Transverse colon (tissue), 4 donors: ENCODE results near the gene HIVEP2. TPM values are rescaled to one million over a fixed set of nuclear protein-coding genes. Genes with fewer than 3 reads are reported as not detected.

ENCODE experiments used
- DNase-seq: peaks from one replicate; pipeline ENCODE4 v3.0.0-alpha.2; 2019
- H3K27ac ChIP-seq, 4 donors: fragments of 200-600 bp; sonication (generic); 2 replicates each; pipeline ENCODE4 v1.5.1; 2016 to 2018; ENCODE audit warnings: inconsistent platforms in 4 of 4
- H3K27me3 ChIP-seq: fragments of 200-600 bp; sonication (generic); 2 replicates; pipeline ENCODE4 v1.5.1; 2017; ENCODE audit warnings: inconsistent platforms
- H3K36me3 ChIP-seq, 4 donors: fragments of 200-600 bp; sonication (generic); 2 replicates each; pipeline ENCODE4 v1.5.1; 2017 to 2019; ENCODE audit warnings: inconsistent platforms in 4 of 4
- H3K4me1 ChIP-seq, 4 donors: fragments of 200-600 bp; sonication (generic); 2 replicates each; pipeline ENCODE4 v1.5.1; 2017 to 2020; ENCODE audit warnings: inconsistent platforms in 4 of 4
- H3K4me3 ChIP-seq, 4 donors: fragments of 200-600 bp; sonication (generic); 1 replicate in 1 of 4; 2 replicates in 3 of 4; pipeline versions ENCODE4 v1.5.1 to v1.6.1; 2017 to 2019; ENCODE audit warnings: inconsistent platforms in 4 of 4
- H3K9me3 ChIP-seq, 2 donors: fragments of 200-600 bp; sonication (generic); 2 replicates each; pipeline ENCODE4 v1.5.1; 2017 to 2019; ENCODE audit warnings: inconsistent platforms in 2 of 2
- EP300 ChIP-seq: sonication (generic); formaldehyde crosslinking; IDR thresholded peaks from one replicate; pipeline ENCODE4 v1.6.1; 2017; ENCODE audit warnings: antibody characterized with exemption, low read depth
- POLR2A ChIP-seq: fragments of 450-650 bp; IDR thresholded peaks from one replicate; pipeline ENCODE4 v1.6.1; 2016; ENCODE audit warnings: antibody characterized with exemption, mild to moderate bottlenecking, moderate library complexity
- POLR2AphosphoS5 ChIP-seq, 3 donors: sonication (generic); formaldehyde crosslinking; IDR thresholded peaks; one replicate each; pipeline ENCODE4 v1.6.1; 2016; ENCODE audit warnings: antibody characterized with exemption in 3 of 3
- WGBS, 2 donors: methylation state at CpG; one replicate each; pipeline ENCODE4 v1.1.5; 2018; ENCODE audit warnings: low coverage in 1 of 2; 5-methylcytosine and 5-hydroxymethylcytosine counted together
- in situ Hi-C, 4 donors: fragments of 200-750 bp; cut with MboI; loops; one replicate each; pipeline versions ENCODE4 v1.15.0 to v1.15.1; 2017; ENCODE audit warnings: low sequenced_read_pairs in 3 of 4, low pct_ligation_motif_present in 1 of 4, low pct_unique_long_range_greater_than_20kb in 1 of 4
- intact Hi-C: fragments of 100-400 bp; cut with DNase I; formaldehyde crosslinking; loops from one replicate; pipeline ENCODE4 v1.15.1; 2023; ENCODE audit warnings: low total_unique reads
- total RNA-seq, 4 donors: library from RNA; depleted of rRNA; stranded (reverse); fragments of >200 nt; gene quantifications; one replicate each; pipeline ENCODE4 v1.1.0, GENCODE V29; 2016
- TF ChIP-seq, protein P1 (sequence below), 5 experiments: fragments of 200-600 bp in 3 of 5; fragments of 450-650 bp in 2 of 5; sonication (generic) in 3 of 5; IDR thresholded peaks; 1 replicate in 2 of 5; 2 replicates in 3 of 5; pipeline ENCODE4 v1.5.1; 2016 to 2017; ENCODE audit warnings: antibody characterized with exemption in 5 of 5, inconsistent platforms in 3 of 5, mild to moderate bottlenecking in 2 of 5, moderate library complexity in 1 of 5

Gene HIVEP2
- total RNA-seq, 4 donors from 2014 or later, result 10.0 to 22.5 (median 13.7) TPM

DNA sequence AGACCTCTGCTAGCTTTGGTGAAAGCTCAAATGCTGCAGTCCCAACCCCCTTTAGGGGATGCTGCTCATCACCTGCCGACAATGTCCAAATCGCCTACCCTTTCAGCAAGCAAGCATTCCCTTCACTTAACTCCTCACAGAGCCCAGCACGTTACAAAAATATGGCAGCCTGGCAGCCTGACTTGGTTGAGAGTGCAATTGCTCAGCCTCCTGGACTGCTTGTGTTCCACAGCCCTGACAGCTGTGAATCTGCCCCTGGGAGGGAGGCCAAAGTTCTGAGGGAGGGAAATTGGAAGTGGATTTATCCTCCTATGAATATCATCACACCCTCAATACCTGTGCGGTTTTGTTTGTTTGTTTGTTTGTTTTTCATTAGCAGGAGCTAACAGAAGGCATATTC lies 231.0 kb downstream of the HIVEP2 start:
- TF ChIP-seq POLR2AphosphoS5 (IDR thresholded peaks at IDR 0.05) (no peak), POLR2A (no peak), EP300 (no peak)
- TF ChIP-seq, protein P1, sequence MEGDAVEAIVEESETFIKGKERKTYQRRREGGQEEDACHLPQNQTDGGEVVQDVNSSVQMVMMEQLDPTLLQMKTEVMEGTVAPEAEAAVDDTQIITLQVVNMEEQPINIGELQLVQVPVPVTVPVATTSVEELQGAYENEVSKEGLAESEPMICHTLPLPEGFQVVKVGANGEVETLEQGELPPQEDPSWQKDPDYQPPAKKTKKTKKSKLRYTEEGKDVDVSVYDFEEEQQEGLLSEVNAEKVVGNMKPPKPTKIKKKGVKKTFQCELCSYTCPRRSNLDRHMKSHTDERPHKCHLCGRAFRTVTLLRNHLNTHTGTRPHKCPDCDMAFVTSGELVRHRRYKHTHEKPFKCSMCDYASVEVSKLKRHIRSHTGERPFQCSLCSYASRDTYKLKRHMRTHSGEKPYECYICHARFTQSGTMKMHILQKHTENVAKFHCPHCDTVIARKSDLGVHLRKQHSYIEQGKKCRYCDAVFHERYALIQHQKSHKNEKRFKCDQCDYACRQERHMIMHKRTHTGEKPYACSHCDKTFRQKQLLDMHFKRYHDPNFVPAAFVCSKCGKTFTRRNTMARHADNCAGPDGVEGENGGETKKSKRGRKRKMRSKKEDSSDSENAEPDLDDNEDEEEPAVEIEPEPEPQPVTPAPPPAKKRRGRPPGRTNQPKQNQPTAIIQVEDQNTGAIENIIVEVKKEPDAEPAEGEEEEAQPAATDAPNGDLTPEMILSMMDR (IDR thresholded peaks at IDR 0.05), result no peak
- intact Hi-C loops, result no loop called here
- Histone ChIP-seq H3K36me3 (no peaks in the 10 kb centered on the region), H3K27me3 (no peaks in the 10 kb centered on the region), H3K27ac (no peak overlapping the region), H3K9me3 (peaks cover 0 to 3% of the 10 kb centered on the region in 2 donors), H3K4me1 (no peaks in the 10 kb centered on the region), H3K4me3 (no peak overlapping the region)
- in situ Hi-C loops, result no loop called here
- 88% methylated on average over 4 of the region's 4 CpGs; no CpG with 5 or more reads in 1 of the 2 donors for WGBS, 2 donors
- no peak for DNase-seq

DNA sequence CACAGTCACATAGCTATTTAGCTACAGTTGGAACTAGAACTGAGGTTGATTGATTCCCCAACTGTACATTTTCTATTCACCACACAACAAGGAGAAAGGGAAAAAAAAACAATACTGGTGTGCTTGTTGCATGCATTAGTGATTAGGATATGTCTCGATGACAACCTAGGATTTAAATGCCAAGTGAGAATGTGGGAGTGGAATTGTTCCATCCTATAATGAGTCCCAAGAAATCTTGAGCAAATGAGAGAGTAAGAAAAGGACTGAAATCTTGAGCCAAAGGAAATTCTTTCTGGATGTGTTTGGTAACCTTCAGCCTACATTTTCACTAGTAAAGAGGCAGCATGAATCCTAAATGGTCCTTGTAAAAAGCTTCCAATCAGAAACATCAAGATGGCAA lies 232.7 kb downstream of the HIVEP2 start:
- no peaks in the 10 kb centered on the region for H3K9me3 ChIP-seq
- no peak for DNase-seq
- H3K4me1 ChIP-seq, result no peaks in the 10 kb centered on the region
- no peak overlapping the region for H3K27ac ChIP-seq
- H3K27me3 ChIP-seq, result no peaks in the 10 kb centered on the region
- intact Hi-C loops, result no loop called here
- H3K36me3 ChIP-seq, result no peaks in the 10 kb centered on the region
- TF ChIP-seq, protein P1 (IDR thresholded peaks at IDR 0.05), result no peak
- TF ChIP-seq EP300 (no peak), POLR2A (no peak), POLR2AphosphoS5 (IDR thresholded peaks at IDR 0.05) (no peak)
- H3K4me3 ChIP-seq, result no peak overlapping the region
- in situ Hi-C loops, result no loop called here
- 76 to 100% methylated on average over 1 of the region's 1 CpG for WGBS, 2 donors

DNA sequence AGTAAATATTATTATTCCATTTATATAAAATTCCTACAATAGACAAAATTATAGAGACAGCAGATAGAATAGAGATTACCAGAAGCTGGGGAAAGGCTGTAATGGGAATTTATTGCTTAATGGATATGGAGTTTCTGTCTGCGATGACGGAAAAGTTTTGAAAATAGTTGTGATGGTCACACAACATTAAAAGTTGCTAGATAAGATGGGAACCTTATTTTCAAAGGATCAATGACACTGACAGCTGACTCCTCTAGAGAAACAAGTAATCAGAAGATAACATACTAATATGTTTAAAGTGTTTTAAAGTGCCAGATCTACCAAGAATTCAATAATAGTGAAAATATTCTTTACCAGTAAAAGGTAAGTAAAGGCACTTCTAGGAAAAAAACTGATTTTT lies 236.3 kb downstream of the HIVEP2 start:
- Histone ChIP-seq H3K27me3 (no peaks in the 10 kb centered on the region), H3K9me3 (no peaks in the 10 kb centered on the region), H3K27ac (no peak overlapping the region), H3K4me1 (no peaks in the 10 kb centered on the region), H3K4me3 (no peak overlapping the region), H3K36me3 (no peaks in the 10 kb centered on the region)
- in situ Hi-C loops (no loop called here), intact Hi-C loops (no loop called here)
- WGBS, 2 donors, result 96 to 97% methylated on average over 2 of the region's 2 CpGs
- TF ChIP-seq, protein P1 (IDR thresholded peaks at IDR 0.05), result no peak
- TF ChIP-seq POLR2A, result no peak
- no peak for TF ChIP-seq POLR2AphosphoS5 (IDR thresholded peaks at IDR 0.05)
- TF ChIP-seq EP300, result no peak
- DNase-seq, result no peak

DNA sequence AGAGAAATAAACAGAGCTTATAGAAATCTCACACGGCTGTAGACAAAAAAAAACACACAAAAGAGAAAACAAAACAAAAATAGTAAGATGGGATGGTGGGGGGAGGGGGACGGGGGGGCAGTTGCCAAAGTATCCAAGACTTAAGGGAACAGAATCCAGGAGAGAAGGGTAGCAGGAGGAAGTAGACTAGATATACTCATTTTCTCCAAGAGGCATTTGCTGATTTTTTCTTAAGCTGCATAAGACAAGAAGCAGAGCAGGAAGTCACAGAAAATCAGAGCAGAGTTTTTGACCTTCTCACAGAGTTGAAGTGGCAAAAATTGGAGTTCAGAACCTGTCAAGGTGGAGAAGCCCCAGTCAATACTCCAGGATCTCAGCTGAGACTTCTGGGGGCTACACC lies 237.7 kb downstream of the HIVEP2 start:
- WGBS, 2 donors, result 42 to 43% methylated on average over 2 of the region's 2 CpGs
- H3K9me3 ChIP-seq, result no peaks in the 10 kb centered on the region
- no peaks in the 10 kb centered on the region for H3K4me1 ChIP-seq
- intact Hi-C loops, result no loop called here
- in situ Hi-C loops, result no loop called here
- no peak for DNase-seq
- TF ChIP-seq EP300, result no peak
- TF ChIP-seq POLR2A, result no peak
- TF ChIP-seq, protein P1 (IDR thresholded peaks at IDR 0.05), result no peak
- TF ChIP-seq POLR2AphosphoS5 (IDR thresholded peaks at IDR 0.05), result no peak
- no peaks in the 10 kb centered on the region for H3K36me3 ChIP-seq
- no peaks in the 10 kb centered on the region for H3K27me3 ChIP-seq
- no peak overlapping the region for H3K4me3 ChIP-seq
- H3K27ac ChIP-seq, result no peak overlapping the region
